Measurements from ENCODE around the gene WASF2.

The WASF2 gene

DNA sequence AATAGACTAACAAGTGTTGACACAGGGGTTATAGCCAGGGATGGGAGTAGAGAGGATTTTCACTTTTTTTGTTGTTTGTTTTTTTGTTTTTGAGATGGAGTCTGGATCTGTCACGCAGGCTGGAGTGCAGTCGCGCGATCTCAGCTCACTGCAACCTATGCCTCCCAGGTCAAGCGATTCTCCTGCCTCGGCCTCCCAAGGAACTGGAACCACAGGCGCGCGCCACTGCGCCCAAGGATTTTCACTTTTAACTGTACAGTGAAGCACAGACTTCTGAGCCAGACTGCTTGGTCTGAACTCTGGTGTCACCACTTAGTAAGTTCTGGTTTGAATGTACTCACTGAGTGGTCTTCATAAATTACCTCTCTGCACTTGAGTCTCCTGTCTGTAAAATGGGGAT lies 40.2 kb upstream of the WASF2 start:
- H3K4me3 ChIP-seq (ENCODE audit: low read depth, low read length): no peak overlapping the region
- TF ChIP-seq CTCF (IDR thresholded peaks at IDR 0.05; ENCODE audit: control insufficient read depth, extremely low read depth, insufficient read depth): no peak

DNA sequence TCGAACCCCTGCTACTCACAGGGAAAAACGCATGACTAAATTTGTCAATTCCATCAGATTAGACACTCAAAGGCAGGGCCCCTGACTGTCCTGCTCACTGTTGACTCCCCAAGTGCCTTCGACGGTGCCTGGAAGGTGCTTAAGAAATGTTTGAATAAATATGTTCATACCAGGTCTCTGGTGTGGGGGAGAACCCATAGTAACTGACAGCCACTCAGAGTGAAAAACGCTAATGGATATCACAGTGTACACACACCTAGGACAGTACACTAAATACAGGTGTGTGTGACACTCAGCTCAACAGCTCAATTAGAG lies 39.7 kb upstream of the WASF2 start:
- no peak for DNase-seq (ENCODE audit: low read depth)

More for the DNA sequence above, 40.2 kb upstream of the WASF2 start:
- DNase-seq (ENCODE audit: low read depth): no peak

GRCh38 chr1:27528818-27529703 lies 39.1 kb upstream of the WASF2 start:
- no peak for DNase-seq (ENCODE audit: low read depth)
- no peak for TF ChIP-seq CTCF (IDR thresholded peaks at IDR 0.05; ENCODE audit: control insufficient read depth, extremely low read depth, insufficient read depth)
- no peak overlapping the region for H3K4me3 ChIP-seq (ENCODE audit: low read depth, low read length)

More for the DNA sequence above, 39.7 kb upstream of the WASF2 start:
- H3K4me3 ChIP-seq (ENCODE audit: low read depth, low read length): no peak overlapping the region
- no peak for TF ChIP-seq CTCF (IDR thresholded peaks at IDR 0.05; ENCODE audit: control insufficient read depth, extremely low read depth, insufficient read depth)

- H3K4me3 ChIP-seq (ENCODE audit: low read depth, low read length): no peak overlapping the region
- TF ChIP-seq CTCF (IDR thresholded peaks at IDR 0.05; ENCODE audit: control insufficient read depth, extremely low read depth, insufficient read depth): no peak
- no peak for DNase-seq (ENCODE audit: low read depth)
Observed at GRCh38 chr1:27527890-27528817, 38.2 kb upstream of the WASF2 start.

GRCh38 chr1:27527223-27527889 lies 37.4 kb upstream of the WASF2 start:
- no peak for DNase-seq (ENCODE audit: low read depth)
- H3K4me3 ChIP-seq (ENCODE audit: low read depth, low read length): no peak overlapping the region

More at GRCh38 chr1:27527223-27527889, 37.4 kb upstream of the WASF2 start:
- no peak for TF ChIP-seq CTCF (IDR thresholded peaks at IDR 0.05; ENCODE audit: control insufficient read depth, extremely low read depth, insufficient read depth)

All from LNCaP clone FGC (cell line).